Mesenchymal stem cell (in vitro differentiated cells and primary cell): ENCODE results near the gene NFATC3. TPM values are rescaled to one million over a fixed set of nuclear protein-coding genes. Genes with fewer than 3 reads are reported as not detected.

Experiments
- DNase-seq: peaks from one replicate; pipeline ENCODE4 v3.0.0-alpha.2; 2013
- H2AFZ ChIP-seq: one replicate; pipeline ENCODE4 v1.6.1; 2013; ENCODE audit warnings: low read depth, mild to moderate bottlenecking, control low read depth, inconsistent platforms, low read length, moderate library complexity
- H2AK5ac ChIP-seq: 2 replicates; pipeline ENCODE4 v1.6.1; 2013; ENCODE audit warnings: low read length, moderate library complexity, mild to moderate bottlenecking, inconsistent platforms; ENCODE audit not compliant: severe bottlenecking
- H2BK120ac ChIP-seq: one replicate; pipeline ENCODE4 v1.6.1; 2013; ENCODE audit warnings: low read depth, mild to moderate bottlenecking, inconsistent platforms, low read length, moderate library complexity
- H2BK12ac ChIP-seq, 2 experiments: one replicate each; pipeline ENCODE4 v1.6.1; 2013; ENCODE audit warnings: inconsistent platforms in 2 of 2, low read length in 2 of 2, mild to moderate bottlenecking in 2 of 2, moderate library complexity in 2 of 2, control low read depth in 1 of 2
- H2BK15ac ChIP-seq: one replicate; pipeline ENCODE4 v1.6.1; 2013; ENCODE audit warnings: mild to moderate bottlenecking, low read depth, inconsistent platforms; ENCODE audit not compliant: poor library complexity, severe bottlenecking
- H2BK5ac ChIP-seq: 2 replicates; pipeline ENCODE4 v1.6.1; 2013; ENCODE audit warnings: low read depth, mild to moderate bottlenecking, low read length, control low read depth, inconsistent platforms; ENCODE audit not compliant: poor library complexity, severe bottlenecking
- H3K14ac ChIP-seq, 2 experiments: one replicate each; pipeline ENCODE4 v1.6.1; 2013; ENCODE audit warnings: inconsistent platforms in 2 of 2, low read length in 2 of 2, control low read depth in 1 of 2, mild to moderate bottlenecking in 1 of 2, moderate library complexity in 1 of 2
- H3K18ac ChIP-seq, 2 experiments: one replicate each; pipeline ENCODE4 v1.6.1; 2013; ENCODE audit warnings: inconsistent platforms in 2 of 2, low read length in 2 of 2, control low read depth in 1 of 2, low read depth in 1 of 2, mild to moderate bottlenecking in 1 of 2
- H3K23ac ChIP-seq, 2 experiments: one replicate each; pipeline ENCODE4 v1.6.1; 2013; ENCODE audit warnings: inconsistent platforms in 2 of 2, low read length in 2 of 2, mild to moderate bottlenecking in 2 of 2, moderate library complexity in 2 of 2, control low read depth in 1 of 2
- H3K27ac ChIP-seq: 2 replicates; pipeline ENCODE4 v1.5.1; 2013; ENCODE audit warnings: mild to moderate bottlenecking, moderate library complexity, low read length, control low read depth, inconsistent platforms; ENCODE audit not compliant: poor library complexity, severe bottlenecking
- H3K27me3 ChIP-seq, 2 experiments: 2 replicates each; pipeline versions ENCODE4 v1.6.1 to v1.7.0; 2013; ENCODE audit warnings: low read length in 2 of 2, mild to moderate bottlenecking in 2 of 2, moderate library complexity in 2 of 2, control low read depth in 1 of 2, inconsistent platforms in 1 of 2; ENCODE audit not compliant: control insufficient read depth in 1 of 2, insufficient read depth in 1 of 2
- H3K36me3 ChIP-seq, 2 experiments: 2 replicates each; pipeline versions ENCODE4 v1.6.1 to v1.7.0; 2013; ENCODE audit warnings: low read length in 2 of 2, control low read depth in 1 of 2, inconsistent platforms in 1 of 2, low read depth in 1 of 2, mild to moderate bottlenecking in 1 of 2; ENCODE audit not compliant: insufficient read depth in 2 of 2, control insufficient read depth in 1 of 2
- H3K4ac ChIP-seq, 2 experiments: one replicate each; pipeline ENCODE4 v1.6.1; 2013; ENCODE audit warnings: inconsistent platforms in 2 of 2, low read length in 2 of 2, mild to moderate bottlenecking in 2 of 2, moderate library complexity in 2 of 2, control low read depth in 1 of 2, low read depth in 1 of 2
- H3K4me1 ChIP-seq: 2 replicates; pipeline ENCODE4 v1.6.1; 2013; ENCODE audit warnings: low read depth, low read length, control low read depth; ENCODE audit not compliant: control insufficient read depth, insufficient read depth
- H3K4me2 ChIP-seq: 2 replicates; pipeline ENCODE4 v1.6.1; 2013; ENCODE audit warnings: low read length, mild to moderate bottlenecking, inconsistent platforms; ENCODE audit not compliant: poor library complexity, severe bottlenecking
- H3K4me3 ChIP-seq, 2 experiments: 2 replicates each; pipeline versions ENCODE4 v1.5.1 to v1.7.0; 2013; ENCODE audit warnings: low read length in 2 of 2, mild to moderate bottlenecking in 2 of 2, control low read depth in 1 of 2, low read depth in 1 of 2; ENCODE audit not compliant: insufficient read depth in 1 of 2
- H3K79me1 ChIP-seq: replicated peaks from 2 replicates; pipeline ENCODE4 v1.6.1; 2013; ENCODE audit warnings: mild to moderate bottlenecking, control low read depth, low read length, inconsistent platforms; ENCODE audit not compliant: poor library complexity, severe bottlenecking
- H3K9ac ChIP-seq: 2 replicates; pipeline ENCODE4 v1.7.0; 2013; ENCODE audit warnings: mild to moderate bottlenecking, low read length, moderate library complexity
- H3K9me3 ChIP-seq: 2 replicates; pipeline ENCODE4 v1.7.0; 2013; ENCODE audit warnings: mild to moderate bottlenecking, low read length; ENCODE audit not compliant: control insufficient read depth
- H4K8ac ChIP-seq: one replicate; pipeline ENCODE4 v1.6.1; 2013; ENCODE audit warnings: inconsistent platforms, mild to moderate bottlenecking, low read length, moderate library complexity
- H4K91ac ChIP-seq: one replicate; pipeline ENCODE4 v1.6.1; 2013; ENCODE audit warnings: mild to moderate bottlenecking, low read length, inconsistent platforms
- WGBS: methylation state at CpG from one replicate; pipeline ENCODE4 v1.1.7; 2013; ENCODE audit warnings: mixed read lengths; 5-methylcytosine and 5-hydroxymethylcytosine counted together
- polyA plus RNA-seq, 2 experiments: library from polyadenylated mRNA; stranded (reverse); fragments of 200-250 nt; gene quantifications; one replicate each; pipeline ENCODE4 v1.2.3, GENCODE V29; 2013

Gene NFATC3
- polyA plus RNA-seq (2013, experiment 1 of 2), result 11.8 TPM
- 11.8 TPM for polyA plus RNA-seq (2013, experiment 2 of 2)

DNA sequence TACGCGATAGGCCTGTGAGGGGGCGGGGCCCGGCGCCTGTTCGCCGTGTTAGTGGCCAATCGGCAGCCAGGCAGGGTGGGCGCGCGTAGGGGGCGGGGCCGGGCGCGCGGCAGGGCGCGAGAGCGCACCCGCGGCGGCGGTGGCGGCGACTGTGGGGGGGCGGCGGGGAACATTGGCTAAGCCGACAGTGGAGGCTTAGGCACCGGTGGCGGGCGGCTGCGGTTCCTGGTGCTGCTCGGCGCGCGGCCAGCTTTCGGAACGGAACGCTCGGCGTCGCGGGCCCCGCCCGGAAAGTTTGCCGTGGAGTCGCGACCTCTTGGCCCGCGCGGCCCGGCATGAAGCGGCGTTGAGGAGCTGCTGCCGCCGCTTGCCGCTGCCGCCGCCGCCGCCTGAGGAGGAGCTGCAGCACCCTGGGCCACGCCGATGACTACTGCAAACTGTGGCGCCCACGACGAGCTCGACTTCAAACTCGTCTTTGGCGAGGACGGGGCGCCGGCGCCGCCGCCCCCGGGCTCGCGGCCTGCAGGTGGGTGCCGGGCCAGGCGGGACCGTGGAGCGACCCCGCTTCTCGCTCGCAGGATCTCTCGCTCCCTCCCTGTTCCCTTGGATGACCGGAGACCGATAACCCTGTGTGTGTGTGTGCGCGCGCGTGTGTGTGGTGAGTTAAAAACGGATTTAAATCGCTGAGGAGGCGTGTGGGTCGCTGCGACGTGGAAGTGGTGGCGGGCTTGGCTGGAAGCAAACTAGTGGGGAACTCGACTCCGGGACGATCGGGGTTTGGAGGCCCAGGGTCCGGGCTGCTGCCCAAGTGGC, at the start of gene NFATC3:
TSS of gene NFATC3 (plus strand) at position 112 of the 813 bp plus-strand sequence. CDS start at position 424, 312 bp downstream.
- no peaks in the 10 kb centered on the region for H3K9me3 ChIP-seq
- under 1% methylated on average over 83 of the region's 104 CpGs for WGBS
- peak within 1 kb of the TSS; percentile 95 for H3K9ac ChIP-seq
- no peak within 1 kb of the TSS for H2AK5ac ChIP-seq
- peak within 1 kb of the TSS; percentile 92 for H3K4me2 ChIP-seq
- H2BK120ac ChIP-seq, result peak within 1 kb of the TSS; percentile 95
- H2BK12ac ChIP-seq, result peak within 1 kb of the TSS; percentile 31 to 98
- H4K8ac ChIP-seq, result peak within 1 kb of the TSS; percentile 99
- peak within 1 kb of the TSS in 1 of 2 experiments; percentile 98 for H3K23ac ChIP-seq
- peak within 1 kb of the TSS; percentile 96 for H4K91ac ChIP-seq
- DNase-seq, result peak; percentile 96
- H3K18ac ChIP-seq, result peak within 1 kb of the TSS; percentile 94 to 96
- H3K27ac ChIP-seq, result peak within 1 kb of the TSS; percentile 79
- no peaks in the 10 kb centered on the region for H3K36me3 ChIP-seq
- H3K27me3 ChIP-seq, result no peaks in the 10 kb centered on the region
- H2BK15ac ChIP-seq, result peak within 1 kb of the TSS; percentile 94
- H3K4ac ChIP-seq, result peak within 1 kb of the TSS; percentile 75 to 99
- H2AFZ ChIP-seq, result peak within 1 kb of the TSS; percentile 84
- peak within 1 kb of the TSS; percentile 93 to 95 for H3K4me3 ChIP-seq
- peak within 1 kb of the TSS; percentile 7 to 82 for H3K14ac ChIP-seq
- H3K4me1 ChIP-seq, result peaks cover 12% of the 10 kb centered on the region
- peak within 1 kb of the TSS; percentile 45 for H2BK5ac ChIP-seq
- no peaks in the 10 kb centered on the region for H3K79me1 ChIP-seq

DNA sequence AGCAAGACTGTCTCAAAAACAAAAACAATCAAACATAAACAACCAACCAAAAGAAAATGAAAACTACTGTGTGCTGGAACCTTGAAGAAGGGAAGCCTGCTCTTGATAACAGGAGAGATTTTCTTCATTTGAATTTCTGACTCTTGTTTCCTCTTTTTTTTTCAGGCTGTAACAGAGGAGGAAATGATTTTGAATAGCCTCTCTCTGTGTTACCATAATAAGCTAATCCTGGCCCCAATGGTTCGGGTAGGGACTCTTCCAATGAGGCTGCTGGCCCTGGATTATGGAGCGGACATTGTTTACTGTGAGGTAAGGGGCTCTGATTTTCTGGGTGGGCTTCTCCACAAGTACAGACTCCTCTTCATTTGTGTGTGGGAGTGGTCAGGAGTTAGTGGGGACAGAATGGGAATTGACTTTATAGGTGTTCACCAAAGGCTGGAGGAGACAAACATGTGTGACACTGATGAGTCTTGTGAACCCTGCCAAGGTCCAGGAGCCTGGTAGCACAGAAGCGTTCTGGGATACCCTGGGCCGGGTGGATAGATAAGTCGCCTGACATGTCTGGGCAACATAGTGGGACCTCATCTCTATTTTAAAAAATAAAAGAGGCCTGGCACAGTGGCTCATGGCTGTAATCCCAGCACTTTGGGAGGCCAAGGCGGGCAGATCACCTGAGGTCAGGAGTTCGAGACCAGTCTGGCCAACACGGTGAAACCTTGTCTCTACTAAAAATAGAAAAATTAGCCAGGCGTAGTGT, 47.2 kb upstream of the NFATC3 start:
- H3K79me1 ChIP-seq, result peaks cover 12% of the 10 kb centered on the region
- H4K91ac ChIP-seq, result no peak overlapping the region
- H2AFZ ChIP-seq, result no peak overlapping the region
- H3K9ac ChIP-seq, result no peak overlapping the region
- H3K9me3 ChIP-seq, result no peaks in the 10 kb centered on the region
- no peak overlapping the region for H3K14ac ChIP-seq
- H3K27ac ChIP-seq, result no peak overlapping the region
- WGBS, result 97% methylated on average over 9 of the region's 9 CpGs
- no peak overlapping the region for H2BK120ac ChIP-seq
- H3K4me2 ChIP-seq, result no peak overlapping the region
- H3K36me3 ChIP-seq, result peaks cover 9 to 10% of the 10 kb centered on the region in 2 experiments
- H3K27me3 ChIP-seq, result no peaks in the 10 kb centered on the region
- H3K4ac ChIP-seq, result no peak overlapping the region
- no peak overlapping the region for H2BK12ac ChIP-seq
- no peak for DNase-seq
- H3K18ac ChIP-seq, result no peak overlapping the region
- H3K4me3 ChIP-seq, result no peak overlapping the region
- H2BK15ac ChIP-seq, result no peak overlapping the region
- no peak overlapping the region for H4K8ac ChIP-seq
- no peaks in the 10 kb centered on the region for H3K4me1 ChIP-seq
- H2BK5ac ChIP-seq, result no peak overlapping the region
- H2AK5ac ChIP-seq, result no peak overlapping the region
- H3K23ac ChIP-seq, result no peak overlapping the region

DNA sequence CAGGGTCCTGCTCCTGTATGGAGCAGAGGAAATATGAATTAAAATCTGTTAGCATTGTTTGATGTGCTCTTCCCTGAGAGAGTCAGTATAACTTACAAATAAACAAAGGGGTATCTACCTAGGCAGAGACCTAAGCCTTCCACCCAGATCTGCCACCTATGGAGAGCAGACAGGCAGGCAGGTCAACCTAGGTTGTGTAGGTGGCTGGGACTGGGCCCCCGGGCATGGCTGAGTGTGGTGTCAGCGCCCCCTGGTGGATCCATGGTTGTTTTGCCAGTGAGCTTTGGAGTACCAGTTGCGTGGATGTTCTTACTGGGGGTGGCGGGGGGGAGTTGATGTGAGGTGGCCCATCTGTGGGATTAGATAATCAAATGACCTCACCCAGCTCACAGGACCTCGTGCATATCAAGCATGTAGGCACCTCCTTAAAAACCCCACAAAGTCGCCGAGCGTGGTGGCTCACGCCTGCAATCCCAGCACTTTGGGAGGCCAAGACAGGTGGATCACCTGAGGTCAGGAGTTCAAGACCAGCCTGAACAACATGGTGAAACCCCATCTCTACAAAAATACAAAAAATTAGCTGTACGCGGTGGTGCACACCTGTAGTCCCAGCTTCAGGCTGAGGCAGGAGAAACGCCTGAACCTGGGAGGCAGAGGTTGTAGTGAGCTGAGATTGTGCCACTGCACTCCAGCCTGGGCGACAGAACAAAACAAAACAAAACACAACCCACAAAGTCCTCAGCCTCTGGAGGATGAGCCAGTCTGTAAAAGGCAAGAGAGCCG, 44.5 kb upstream of the NFATC3 start:
- Histone ChIP-seq H3K27me3 (no peaks in the 10 kb centered on the region), H3K18ac (no peak overlapping the region), H3K9me3 (no peaks in the 10 kb centered on the region), H2BK5ac (no peak overlapping the region), H3K4ac (no peak overlapping the region), H3K9ac (no peak overlapping the region), H3K4me1 (no peaks in the 10 kb centered on the region), H2AK5ac (no peak overlapping the region), H3K4me3 (no peak overlapping the region), H3K23ac (no peak overlapping the region), H4K91ac (no peak overlapping the region), H3K4me2 (no peak overlapping the region), H2BK15ac (no peak overlapping the region), H2BK12ac (no peak overlapping the region), H3K27ac (no peak overlapping the region), H2AFZ (no peak overlapping the region), H3K14ac (no peak overlapping the region), H3K79me1 (peaks cover 9% of the 10 kb centered on the region), H4K8ac (no peak overlapping the region), H2BK120ac (no peak overlapping the region), H3K36me3 (peaks cover 9 to 10% of the 10 kb centered on the region in 2 experiments)
- WGBS, result 77% methylated on average over 11 of the region's 14 CpGs
- DNase-seq, result peak; percentile 69
